ENCODE data around the gene TTN.

TTN gene

DNA sequence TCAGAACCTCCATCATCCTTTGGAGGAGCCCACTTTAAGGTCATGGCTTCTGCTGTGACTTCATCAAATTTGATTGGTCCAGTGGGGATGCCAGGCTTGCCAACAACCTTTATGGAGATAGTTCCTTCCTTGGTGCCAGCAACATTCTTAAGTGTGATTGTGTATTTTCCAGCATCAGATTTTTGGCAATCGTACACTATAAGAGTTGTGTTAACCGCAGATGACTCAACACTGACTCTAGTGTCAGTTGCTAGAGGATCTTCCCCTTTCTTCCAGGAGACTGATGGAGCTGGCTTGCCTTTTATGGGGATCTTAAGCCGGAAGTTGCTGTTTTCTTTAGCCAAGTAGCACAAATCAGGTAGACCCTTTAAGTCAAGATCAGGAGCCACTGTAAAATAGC, 228.2 kb downstream of the TTN start:
- Histone ChIP-seq H4K20me1 (ENCODE audit: insufficient read depth, low read length, poor library complexity, severe bottlenecking) (no peaks in the 10 kb centered on the region), H3F3A (ENCODE audit: low read depth) (no peaks in the 10 kb centered on the region)

DNA sequence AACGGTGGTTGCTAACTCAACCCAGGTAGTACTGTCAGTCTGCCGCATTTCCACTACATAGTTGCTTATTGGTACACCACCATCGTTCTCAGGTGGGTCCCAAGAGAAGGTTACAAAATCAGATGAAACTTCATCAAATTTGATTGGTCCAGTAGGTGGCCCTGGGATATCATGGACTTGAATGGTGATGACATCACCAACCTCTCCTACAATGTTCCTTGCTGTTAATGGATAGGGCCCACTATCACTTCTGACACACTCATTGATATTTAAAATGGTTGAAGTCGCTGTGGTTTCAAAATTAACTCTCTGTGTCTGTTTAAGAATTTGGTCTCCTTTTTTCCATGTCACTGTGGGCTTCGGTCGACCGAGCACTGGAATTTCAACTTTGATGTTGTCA, 232.4 kb downstream of the TTN start:
- Histone ChIP-seq H2AFZ (ENCODE audit: low read length) (no peak overlapping the region), H4K20me1 (ENCODE audit: insufficient read depth, low read length, poor library complexity, severe bottlenecking) (no peaks in the 10 kb centered on the region), H3F3A (ENCODE audit: low read depth) (no peaks in the 10 kb centered on the region), H3K9ac (ENCODE audit: low read depth, low read length, poor library complexity, severe bottlenecking) (no peak overlapping the region), H3K4me3 (ENCODE audit: low read length, poor library complexity, severe bottlenecking) (no peak overlapping the region), H3K9me3 (ENCODE audit: insufficient read depth, low read depth, low read length) (no peaks in the 10 kb centered on the region), H3K36me3 (ENCODE audit: insufficient read depth, low read length) (no peaks in the 10 kb centered on the region), H3K4me2 (ENCODE audit: low read depth, low read length, poor library complexity, severe bottlenecking) (no peak overlapping the region), H3K79me2 (ENCODE audit: insufficient read depth, low read length) (no peaks in the 10 kb centered on the region), H3K4me1 (ENCODE audit: insufficient read depth, low read length, poor library complexity, severe bottlenecking) (no peaks in the 10 kb centered on the region), H3K9me2 (replicated peaks; ENCODE audit: low read depth, low read length) (no peaks in the 10 kb centered on the region), H3K27me3 (ENCODE audit: insufficient read depth, low read length, poor library complexity, severe bottlenecking) (no peaks in the 10 kb centered on the region)
- TF ChIP-seq, protein P1, sequence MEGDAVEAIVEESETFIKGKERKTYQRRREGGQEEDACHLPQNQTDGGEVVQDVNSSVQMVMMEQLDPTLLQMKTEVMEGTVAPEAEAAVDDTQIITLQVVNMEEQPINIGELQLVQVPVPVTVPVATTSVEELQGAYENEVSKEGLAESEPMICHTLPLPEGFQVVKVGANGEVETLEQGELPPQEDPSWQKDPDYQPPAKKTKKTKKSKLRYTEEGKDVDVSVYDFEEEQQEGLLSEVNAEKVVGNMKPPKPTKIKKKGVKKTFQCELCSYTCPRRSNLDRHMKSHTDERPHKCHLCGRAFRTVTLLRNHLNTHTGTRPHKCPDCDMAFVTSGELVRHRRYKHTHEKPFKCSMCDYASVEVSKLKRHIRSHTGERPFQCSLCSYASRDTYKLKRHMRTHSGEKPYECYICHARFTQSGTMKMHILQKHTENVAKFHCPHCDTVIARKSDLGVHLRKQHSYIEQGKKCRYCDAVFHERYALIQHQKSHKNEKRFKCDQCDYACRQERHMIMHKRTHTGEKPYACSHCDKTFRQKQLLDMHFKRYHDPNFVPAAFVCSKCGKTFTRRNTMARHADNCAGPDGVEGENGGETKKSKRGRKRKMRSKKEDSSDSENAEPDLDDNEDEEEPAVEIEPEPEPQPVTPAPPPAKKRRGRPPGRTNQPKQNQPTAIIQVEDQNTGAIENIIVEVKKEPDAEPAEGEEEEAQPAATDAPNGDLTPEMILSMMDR (conservative IDR thresholded peaks at IDR 0.05; ENCODE audit: low read length), result no peak
- TF ChIP-seq EZH2phosphoT487 (IDR thresholded peaks at IDR 0.05; ENCODE audit: borderline replicate concordance), result no peak

More for the DNA sequence above, 228.2 kb downstream of the TTN start:
- no peaks in the 10 kb centered on the region for H3K36me3 ChIP-seq (ENCODE audit: insufficient read depth, low read length)
- H3K9me2 ChIP-seq (replicated peaks; ENCODE audit: low read depth, low read length), result no peaks in the 10 kb centered on the region
- no peak overlapping the region for H3K9ac ChIP-seq (ENCODE audit: low read depth, low read length, poor library complexity, severe bottlenecking)
- no peak for TF ChIP-seq EZH2phosphoT487 (IDR thresholded peaks at IDR 0.05; ENCODE audit: borderline replicate concordance)
- TF ChIP-seq, protein P1 (conservative IDR thresholded peaks at IDR 0.05; ENCODE audit: low read length), result no peak
- H3K79me2 ChIP-seq (ENCODE audit: insufficient read depth, low read length), result no peaks in the 10 kb centered on the region
- H3K4me2 ChIP-seq (ENCODE audit: low read depth, low read length, poor library complexity, severe bottlenecking), result no peak overlapping the region
- no peaks in the 10 kb centered on the region for H3K27me3 ChIP-seq (ENCODE audit: insufficient read depth, low read length, poor library complexity, severe bottlenecking)
- H3K4me3 ChIP-seq (ENCODE audit: low read length, poor library complexity, severe bottlenecking), result no peak overlapping the region
- H3K4me1 ChIP-seq (ENCODE audit: insufficient read depth, low read length, poor library complexity, severe bottlenecking), result no peaks in the 10 kb centered on the region
- no peaks in the 10 kb centered on the region for H3K9me3 ChIP-seq (ENCODE audit: insufficient read depth, low read depth, low read length)
- no peak overlapping the region for H2AFZ ChIP-seq (ENCODE audit: low read length)

DNA sequence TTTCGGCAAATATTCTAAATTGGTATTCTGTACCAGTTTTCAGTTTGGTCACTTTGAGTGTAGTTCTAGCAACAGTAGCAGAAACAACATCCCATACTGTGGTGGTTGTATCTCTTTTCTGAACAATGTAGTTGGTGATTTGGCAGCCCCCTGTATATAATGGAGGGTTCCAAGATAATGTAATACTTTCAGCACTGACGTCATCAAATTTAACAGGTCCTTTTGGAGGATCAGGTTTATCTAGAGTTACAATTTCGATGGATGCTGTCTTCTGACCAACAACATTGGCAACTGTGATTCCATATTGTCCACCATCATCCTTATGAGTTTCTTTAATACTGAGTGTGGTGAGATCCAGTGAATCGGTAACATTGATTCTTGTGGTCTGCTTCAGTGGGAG, 239.0 kb downstream of the TTN start:
- Histone ChIP-seq H3K4me3 (ENCODE audit: low read length, poor library complexity, severe bottlenecking) (no peak overlapping the region), H3K9me3 (ENCODE audit: insufficient read depth, low read depth, low read length) (no peaks in the 10 kb centered on the region), H3K4me2 (ENCODE audit: low read depth, low read length, poor library complexity, severe bottlenecking) (no peak overlapping the region), H3F3A (ENCODE audit: low read depth) (no peaks in the 10 kb centered on the region), H3K27me3 (ENCODE audit: insufficient read depth, low read length, poor library complexity, severe bottlenecking) (no peaks in the 10 kb centered on the region), H3K9me2 (replicated peaks; ENCODE audit: low read depth, low read length) (no peaks in the 10 kb centered on the region), H3K36me3 (ENCODE audit: insufficient read depth, low read length) (no peaks in the 10 kb centered on the region), H3K4me1 (ENCODE audit: insufficient read depth, low read length, poor library complexity, severe bottlenecking) (no peaks in the 10 kb centered on the region), H4K20me1 (ENCODE audit: insufficient read depth, low read length, poor library complexity, severe bottlenecking) (no peaks in the 10 kb centered on the region), H3K9ac (ENCODE audit: low read depth, low read length, poor library complexity, severe bottlenecking) (no peak overlapping the region), H2AFZ (ENCODE audit: low read length) (no peak overlapping the region), H3K79me2 (ENCODE audit: insufficient read depth, low read length) (no peaks in the 10 kb centered on the region)
- TF ChIP-seq, protein P1 (conservative IDR thresholded peaks at IDR 0.05; ENCODE audit: low read length), result no peak
- no peak for TF ChIP-seq EZH2phosphoT487 (IDR thresholded peaks at IDR 0.05; ENCODE audit: borderline replicate concordance)
